HepG2 (cell line): ENCODE measurements around the gene DUS1L. TPM values are rescaled to one million over a fixed set of nuclear protein-coding genes. Genes with fewer than 3 reads are reported as not detected.

ENCODE experiments used
- KDM5A ChIP-seq: fragments of 200-600 bp; sonication (generic); IDR thresholded peaks from 2 replicates; pipeline ENCODE4 v1.7.0; 2018; ENCODE audit warnings: antibody characterized with exemption, mild to moderate bottlenecking, low read length, borderline replicate concordance
- SP4 ChIP-seq: sonication (generic); formaldehyde crosslinking; IDR thresholded peaks from 2 replicates; pipeline ENCODE4 v1.8.1; 2023; ENCODE audit warnings: mild to moderate bottlenecking, missing genetic modification reagents
- SRSF4 ChIP-seq: fragments of 200-400 bp; formaldehyde crosslinking; IDR thresholded peaks from one replicate; pipeline ENCODE4 v1.6.1; 2018; ENCODE audit warnings: mild to moderate bottlenecking, low read depth, low read length, moderate library complexity; ENCODE audit not compliant: poor library complexity, severe bottlenecking
- TBX2 ChIP-seq: sonication (generic); formaldehyde crosslinking; IDR thresholded peaks from 2 replicates; pipeline ENCODE4 v1.5.0; 2020; ENCODE audit warnings: missing genetic modification reagents, mild to moderate bottlenecking, borderline replicate concordance
- TEAD3 ChIP-seq: optimal IDR thresholded peaks from 2 replicates; pipeline ENCODE3; 2016; ENCODE audit warnings: borderline replicate concordance
- ZMAT3 ChIP-seq: sonication (generic); formaldehyde crosslinking; conservative IDR thresholded peaks from 2 replicates; pipeline ENCODE4 v1.7.0; 2021; ENCODE audit warnings: missing genetic modification reagents
- ZNF746 ChIP-seq: sonication (generic); formaldehyde crosslinking; IDR thresholded peaks from 2 replicates; pipeline ENCODE4 v1.8.0; 2022; ENCODE audit warnings: mild to moderate bottlenecking, missing genetic modification reagents
- polyA plus RNA-seq, 8 experiments: library from polyadenylated mRNA; depleted of rRNA in 3 of 8; stranded (reverse) in 7 of 8; unstranded in 1 of 8; fragments of >200 nt; fragmentation: Illumina TruSeq in 4 of 8; extraction: Trizol in 4 of 8; gene quantifications; 2 replicates each; pipeline versions ENCODE4 v1.2.1 to v1.2.3, GENCODE V29; 2011 to 2016; ENCODE audit warnings: low read depth in 4 of 8, missing spikeins in 1 of 8, mixed read lengths in 1 of 8; ENCODE audit not compliant: insufficient read depth in 1 of 8
- total RNA-seq, 5 experiments: library from RNA; depleted of rRNA; stranded (reverse); fragments of >200 nt; fragmentation: Illumina TruSeq; extraction: Trizol; gene quantifications; 2 replicates each; pipeline ENCODE4 v1.2.3, GENCODE V29; 2016; ENCODE audit warnings: low read depth in 1 of 5
- TF ChIP-seq, protein P1 (sequence below): sonication (generic); formaldehyde crosslinking; IDR thresholded peaks from 2 replicates; pipeline ENCODE4 v1.4.0; 2020; ENCODE audit warnings: low read depth, missing genetic modification reagents
- TF ChIP-seq, protein P2 (sequence below): sonication (generic); formaldehyde crosslinking; IDR thresholded peaks from 2 replicates; pipeline ENCODE4 v1.4.0; 2020; ENCODE audit warnings: missing genetic modification reagents, borderline replicate concordance
- TF ChIP-seq, protein P3 (sequence below): sonication (generic); formaldehyde crosslinking; IDR thresholded peaks from 2 replicates; pipeline ENCODE4 v1.5.0; 2020; ENCODE audit warnings: mild to moderate bottlenecking, missing genetic modification reagents
- TF ChIP-seq, protein P4 (sequence below): sonication (generic); formaldehyde crosslinking; IDR thresholded peaks from 2 replicates; pipeline ENCODE4 v1.9.0; 2022; ENCODE audit warnings: missing genetic modification reagents, mild to moderate bottlenecking, borderline replicate concordance
- TF ChIP-seq, protein P5 (sequence below): sonication (generic); formaldehyde crosslinking; IDR thresholded peaks from 2 replicates; pipeline ENCODE4 v1.5.0; 2020; ENCODE audit warnings: missing genetic modification reagents

The DUS1L gene
- total and polyA plus RNA-seq, 2 of the 13 experiments (the other 11 are each of a cell fraction or from before 2014, with no cell fraction given), result 81.0 to 109 TPM

DNA sequence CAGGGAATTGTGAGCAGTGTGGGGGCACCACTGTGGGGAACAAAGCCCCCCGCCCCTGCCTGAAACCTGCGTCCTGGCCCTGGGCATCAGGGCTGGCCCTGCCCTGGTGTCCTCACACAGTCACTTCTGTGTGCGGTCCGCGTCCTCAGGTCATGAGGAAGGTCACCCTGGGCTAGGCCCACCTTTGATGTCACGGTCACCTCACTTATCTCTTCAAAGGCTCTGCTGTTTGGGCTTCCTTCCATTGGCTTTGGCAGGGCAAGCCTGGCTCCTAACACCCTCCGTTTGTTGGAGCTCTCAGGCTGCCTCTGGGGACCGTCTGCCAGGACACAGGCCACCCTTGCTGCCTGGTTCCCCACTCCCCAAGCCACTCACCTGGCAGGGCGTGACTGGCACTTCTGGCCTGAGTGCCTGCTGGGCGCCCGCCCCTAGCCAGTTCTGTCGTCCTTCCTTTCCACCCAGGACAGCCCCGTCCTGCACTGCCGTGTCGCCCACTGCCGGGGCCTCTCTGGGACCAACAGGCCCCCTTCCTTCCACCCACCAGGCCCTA is 51.8 kb downstream of the DUS1L start (continued):
- TF ChIP-seq, protein P1, sequence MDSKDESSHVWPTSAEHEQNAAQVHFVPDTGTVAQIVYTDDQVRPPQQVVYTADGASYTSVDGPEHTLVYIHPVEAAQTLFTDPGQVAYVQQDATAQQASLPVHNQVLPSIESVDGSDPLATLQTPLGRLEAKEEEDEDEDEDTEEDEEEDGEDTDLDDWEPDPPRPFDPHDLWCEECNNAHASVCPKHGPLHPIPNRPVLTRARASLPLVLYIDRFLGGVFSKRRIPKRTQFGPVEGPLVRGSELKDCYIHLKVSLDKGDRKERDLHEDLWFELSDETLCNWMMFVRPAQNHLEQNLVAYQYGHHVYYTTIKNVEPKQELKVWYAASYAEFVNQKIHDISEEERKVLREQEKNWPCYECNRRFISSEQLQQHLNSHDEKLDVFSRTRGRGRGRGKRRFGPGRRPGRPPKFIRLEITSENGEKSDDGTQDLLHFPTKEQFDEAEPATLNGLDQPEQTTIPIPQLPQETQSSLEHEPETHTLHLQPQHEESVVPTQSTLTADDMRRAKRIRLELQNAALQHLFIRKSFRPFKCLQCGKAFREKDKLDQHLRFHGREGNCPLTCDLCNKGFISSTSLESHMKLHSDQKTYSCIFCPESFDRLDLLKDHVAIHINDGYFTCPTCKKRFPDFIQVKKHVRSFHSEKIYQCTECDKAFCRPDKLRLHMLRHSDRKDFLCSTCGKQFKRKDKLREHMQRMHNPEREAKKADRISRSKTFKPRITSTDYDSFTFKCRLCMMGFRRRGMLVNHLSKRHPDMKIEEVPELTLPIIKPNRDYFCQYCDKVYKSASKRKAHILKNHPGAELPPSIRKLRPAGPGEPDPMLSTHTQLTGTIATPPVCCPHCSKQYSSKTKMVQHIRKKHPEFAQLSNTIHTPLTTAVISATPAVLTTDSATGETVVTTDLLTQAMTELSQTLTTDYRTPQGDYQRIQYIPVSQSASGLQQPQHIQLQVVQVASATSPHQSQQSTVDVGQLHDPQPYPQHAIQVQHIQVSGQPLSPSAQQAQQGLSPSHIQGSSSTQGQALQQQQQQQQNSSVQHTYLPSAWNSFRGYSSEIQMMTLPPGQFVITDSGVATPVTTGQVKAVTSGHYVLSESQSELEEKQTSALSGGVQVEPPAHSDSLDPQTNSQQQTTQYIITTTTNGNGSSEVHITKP (CRISPR knock-in tag), result no peak
- TF ChIP-seq, protein P2, sequence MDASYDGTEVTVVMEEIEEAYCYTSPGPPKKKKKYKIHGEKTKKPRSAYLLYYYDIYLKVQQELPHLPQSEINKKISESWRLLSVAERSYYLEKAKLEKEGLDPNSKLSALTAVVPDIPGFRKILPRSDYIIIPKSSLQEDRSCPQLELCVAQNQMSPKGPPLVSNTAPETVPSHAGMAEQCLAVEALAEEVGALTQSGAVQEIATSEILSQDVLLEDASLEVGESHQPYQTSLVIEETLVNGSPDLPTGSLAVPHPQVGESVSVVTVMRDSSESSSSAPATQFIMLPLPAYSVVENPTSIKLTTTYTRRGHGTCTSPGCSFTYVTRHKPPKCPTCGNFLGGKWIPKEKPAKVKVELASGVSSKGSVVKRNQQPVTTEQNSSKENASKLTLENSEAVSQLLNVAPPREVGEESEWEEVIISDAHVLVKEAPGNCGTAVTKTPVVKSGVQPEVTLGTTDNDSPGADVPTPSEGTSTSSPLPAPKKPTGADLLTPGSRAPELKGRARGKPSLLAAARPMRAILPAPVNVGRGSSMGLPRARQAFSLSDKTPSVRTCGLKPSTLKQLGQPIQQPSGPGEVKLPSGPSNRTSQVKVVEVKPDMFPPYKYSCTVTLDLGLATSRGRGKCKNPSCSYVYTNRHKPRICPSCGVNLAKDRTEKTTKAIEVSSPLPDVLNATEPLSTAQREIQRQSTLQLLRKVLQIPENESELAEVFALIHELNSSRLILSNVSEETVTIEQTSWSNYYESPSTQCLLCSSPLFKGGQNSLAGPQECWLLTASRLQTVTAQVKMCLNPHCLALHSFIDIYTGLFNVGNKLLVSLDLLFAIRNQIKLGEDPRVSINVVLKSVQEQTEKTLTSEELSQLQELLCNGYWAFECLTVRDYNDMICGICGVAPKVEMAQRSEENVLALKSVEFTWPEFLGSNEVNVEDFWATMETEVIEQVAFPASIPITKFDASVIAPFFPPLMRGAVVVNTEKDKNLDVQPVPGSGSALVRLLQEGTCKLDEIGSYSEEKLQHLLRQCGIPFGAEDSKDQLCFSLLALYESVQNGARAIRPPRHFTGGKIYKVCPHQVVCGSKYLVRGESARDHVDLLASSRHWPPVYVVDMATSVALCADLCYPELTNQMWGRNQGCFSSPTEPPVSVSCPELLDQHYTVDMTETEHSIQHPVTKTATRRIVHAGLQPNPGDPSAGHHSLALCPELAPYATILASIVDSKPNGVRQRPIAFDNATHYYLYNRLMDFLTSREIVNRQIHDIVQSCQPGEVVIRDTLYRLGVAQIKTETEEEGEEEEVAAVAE (CRISPR knock-in tag), result no peak
- TF ChIP-seq, protein P3, sequence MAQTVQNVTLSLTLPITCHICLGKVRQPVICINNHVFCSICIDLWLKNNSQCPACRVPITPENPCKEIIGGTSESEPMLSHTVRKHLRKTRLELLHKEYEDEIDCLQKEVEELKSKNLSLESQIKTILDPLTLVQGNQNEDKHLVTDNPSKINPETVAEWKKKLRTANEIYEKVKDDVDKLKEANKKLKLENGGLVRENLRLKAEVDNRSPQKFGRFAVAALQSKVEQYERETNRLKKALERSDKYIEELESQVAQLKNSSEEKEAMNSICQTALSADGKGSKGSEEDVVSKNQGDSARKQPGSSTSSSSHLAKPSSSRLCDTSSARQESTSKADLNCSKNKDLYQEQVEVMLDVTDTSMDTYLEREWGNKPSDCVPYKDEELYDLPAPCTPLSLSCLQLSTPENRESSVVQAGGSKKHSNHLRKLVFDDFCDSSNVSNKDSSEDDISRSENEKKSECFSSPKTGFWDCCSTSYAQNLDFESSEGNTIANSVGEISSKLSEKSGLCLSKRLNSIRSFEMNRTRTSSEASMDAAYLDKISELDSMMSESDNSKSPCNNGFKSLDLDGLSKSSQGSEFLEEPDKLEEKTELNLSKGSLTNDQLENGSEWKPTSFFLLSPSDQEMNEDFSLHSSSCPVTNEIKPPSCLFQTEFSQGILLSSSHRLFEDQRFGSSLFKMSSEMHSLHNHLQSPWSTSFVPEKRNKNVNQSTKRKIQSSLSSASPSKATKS, result no peak
- TF ChIP-seq TEAD3 (CRISPR knock-in tag) (peak; percentile 11), KDM5A (no peak), SRSF4 (peak; percentile 20), ZMAT3 (CRISPR knock-in tag) (0 out of 2 replicates have a peak, but pooled peaks have one; percentile 50), ZNF746 (CRISPR knock-in tag) (peak; percentile 33; the same call in 1 of the 2 replicates), TBX2 (peak; percentile 55; the same call in 1 of the 2 replicates), SP4 (CRISPR knock-in tag) (peak; percentile 52; the same call in 1 of the 2 replicates)
- TF ChIP-seq, protein P4, sequence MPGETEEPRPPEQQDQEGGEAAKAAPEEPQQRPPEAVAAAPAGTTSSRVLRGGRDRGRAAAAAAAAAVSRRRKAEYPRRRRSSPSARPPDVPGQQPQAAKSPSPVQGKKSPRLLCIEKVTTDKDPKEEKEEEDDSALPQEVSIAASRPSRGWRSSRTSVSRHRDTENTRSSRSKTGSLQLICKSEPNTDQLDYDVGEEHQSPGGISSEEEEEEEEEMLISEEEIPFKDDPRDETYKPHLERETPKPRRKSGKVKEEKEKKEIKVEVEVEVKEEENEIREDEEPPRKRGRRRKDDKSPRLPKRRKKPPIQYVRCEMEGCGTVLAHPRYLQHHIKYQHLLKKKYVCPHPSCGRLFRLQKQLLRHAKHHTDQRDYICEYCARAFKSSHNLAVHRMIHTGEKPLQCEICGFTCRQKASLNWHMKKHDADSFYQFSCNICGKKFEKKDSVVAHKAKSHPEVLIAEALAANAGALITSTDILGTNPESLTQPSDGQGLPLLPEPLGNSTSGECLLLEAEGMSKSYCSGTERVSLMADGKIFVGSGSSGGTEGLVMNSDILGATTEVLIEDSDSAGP (CRISPR knock-in tag), result peak; percentile 34; the same call in 1 of the 2 replicates
- TF ChIP-seq, protein P5, sequence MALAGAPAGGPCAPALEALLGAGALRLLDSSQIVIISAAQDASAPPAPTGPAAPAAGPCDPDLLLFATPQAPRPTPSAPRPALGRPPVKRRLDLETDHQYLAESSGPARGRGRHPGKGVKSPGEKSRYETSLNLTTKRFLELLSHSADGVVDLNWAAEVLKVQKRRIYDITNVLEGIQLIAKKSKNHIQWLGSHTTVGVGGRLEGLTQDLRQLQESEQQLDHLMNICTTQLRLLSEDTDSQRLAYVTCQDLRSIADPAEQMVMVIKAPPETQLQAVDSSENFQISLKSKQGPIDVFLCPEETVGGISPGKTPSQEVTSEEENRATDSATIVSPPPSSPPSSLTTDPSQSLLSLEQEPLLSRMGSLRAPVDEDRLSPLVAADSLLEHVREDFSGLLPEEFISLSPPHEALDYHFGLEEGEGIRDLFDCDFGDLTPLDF (CRISPR knock-in tag), result no peak
